ENCODE measurements around the gene TMEM266. TPM values are rescaled to one million over a fixed set of nuclear protein-coding genes. Genes with fewer than 3 reads are reported as not detected.

Gene TMEM266
- total RNA-seq, 4 donors from 2014 or later: 0.19 to 0.72 (median 0.38) TPM; not detected in 1

GRCh38 chr15:76070921-76071635 lies 11.3 kb downstream of the TMEM266 start:
- no peak for TF ChIP-seq CTCF (IDR thresholded peaks at IDR 0.05)
- DNase-seq (ENCODE audit: low spot score): no peak
- no peak for ATAC-seq (ENCODE audit: low FRiP score)

GRCh38 chr15:76071806-76072205 lies 12.0 kb downstream of the TMEM266 start:
- TF ChIP-seq CTCF (IDR thresholded peaks at IDR 0.05): no peak
- DNase-seq (ENCODE audit: low spot score): no peak
- no peak for ATAC-seq (ENCODE audit: low FRiP score)

- no peak for ATAC-seq (ENCODE audit: low FRiP score)
- TF ChIP-seq CTCF (IDR thresholded peaks at IDR 0.05): no peak
- no peak for DNase-seq (ENCODE audit: low spot score)
Measured at GRCh38 chr15:76073554-76073953, 13.8 kb downstream of the TMEM266 start.

GRCh38 chr15:76075046-76075445 lies 15.3 kb downstream of the TMEM266 start:
- ATAC-seq (ENCODE audit: low FRiP score) (no peak), DNase-seq (ENCODE audit: low spot score) (no peak)
- no peak for TF ChIP-seq CTCF (IDR thresholded peaks at IDR 0.05)

GRCh38 chr15:76078285-76078877 lies 18.6 kb downstream of the TMEM266 start:
- no peak for TF ChIP-seq CTCF (IDR thresholded peaks at IDR 0.05)
- ATAC-seq (ENCODE audit: low FRiP score): no peak
- no peak for DNase-seq (ENCODE audit: low spot score)

- no peak for ATAC-seq (ENCODE audit: low FRiP score)
- no peak for TF ChIP-seq CTCF (IDR thresholded peaks at IDR 0.05)
- DNase-seq (ENCODE audit: low spot score): no peak
Measured at GRCh38 chr15:76084256-76084655, 24.5 kb downstream of the TMEM266 start.

- no peak for TF ChIP-seq CTCF (IDR thresholded peaks at IDR 0.05)
- DNase-seq (ENCODE audit: low spot score): no peak
- ATAC-seq (ENCODE audit: low FRiP score): no peak
Measured at GRCh38 chr15:76098685-76099084, 38.9 kb downstream of the TMEM266 start.

Measured in omental fat pad (tissue), 4 donors.